IMR-90 (cell line): ENCODE data around the gene NUB1. TPM values are rescaled to one million over a fixed set of nuclear protein-coding genes. Genes with fewer than 3 reads are reported as not detected.

Experiments
- ATAC-seq: fragments of 200-7000 bp; cut with Tn5 transposase; 2 replicates; pipeline ENCODE4 v1.9.1; 2020; ENCODE audit warnings: low read depth, mild to moderate bottlenecking, moderate library complexity
- BruUV-seq: library from RNA; stranded (reverse); fragments of 400-500 nt; replicated peaks from 2 replicates; lab custom pipeline; 2021; lab: Mats Ljungman, UMichigan
- CTCF ChIA-PET: fragments of 300-600 bp; formaldehyde crosslinking; extraction: SDS; loops from one replicate; lab custom pipeline; 2021; ENCODE audit warnings: antibody characterized with exemption; lab: Yijun Ruan, JAX
- POLR2A ChIA-PET: fragments of 300-600 bp; sonication (Branson Sonifier 250); formaldehyde crosslinking; loops from one replicate; lab custom pipeline; 2022; ENCODE audit warnings: antibody characterized with exemption; ENCODE audit not compliant: unreplicated experiment; lab: Charles Lee
- DNase-seq: peaks from one replicate; pipeline ENCODE4 v3.0.0; 2013
- H2AFZ ChIP-seq: replicated peaks from 2 replicates; pipeline ENCODE3; 2013; ENCODE audit warnings: low read length, mild to moderate bottlenecking; ENCODE audit not compliant: poor library complexity
- H2AK5ac ChIP-seq: 2 replicates; pipeline ENCODE4 v1.6.1; 2013; ENCODE audit warnings: low read depth, low read length, inconsistent platforms
- H2AK9ac ChIP-seq: replicated peaks from 2 replicates; pipeline ENCODE3; 2013; ENCODE audit warnings: mild to moderate bottlenecking, low read depth, low read length, moderate library complexity; ENCODE audit not compliant: poor library complexity
- H2BK120ac ChIP-seq: 2 replicates; pipeline ENCODE4 v1.6.1; 2013; ENCODE audit warnings: low read depth, low read length, inconsistent platforms
- H2BK15ac ChIP-seq: 3 replicates; pipeline ENCODE4 v1.6.1; 2013; ENCODE audit warnings: low read depth, low read length, inconsistent platforms
- H2BK20ac ChIP-seq: 2 replicates; pipeline ENCODE4 v1.6.1; 2013; ENCODE audit warnings: low read depth, mild to moderate bottlenecking, inconsistent platforms, low read length, moderate library complexity
- H2BK5ac ChIP-seq: 2 replicates; pipeline ENCODE4 v1.6.1; 2013; ENCODE audit warnings: mild to moderate bottlenecking, low read depth, low read length, inconsistent platforms; ENCODE audit not compliant: poor library complexity, severe bottlenecking
- H3K14ac ChIP-seq: replicated peaks from 2 replicates; pipeline ENCODE4 v1.6.1; 2013; ENCODE audit warnings: low read depth, low read length, inconsistent platforms
- H3K18ac ChIP-seq: 2 replicates; pipeline ENCODE4 v1.6.1; 2013; ENCODE audit warnings: low read depth, low read length, control low read depth
- H3K23ac ChIP-seq: 2 replicates; pipeline ENCODE4 v1.6.1; 2013; ENCODE audit warnings: low read depth, low read length, inconsistent platforms
- H3K27ac ChIP-seq: 2 replicates; pipeline ENCODE4 v1.5.1; 2013; ENCODE audit warnings: mild to moderate bottlenecking, control low read depth, low read length; ENCODE audit not compliant: insufficient read depth
- H3K27me3 ChIP-seq: 2 replicates; pipeline ENCODE4 v1.6.1; 2013; ENCODE audit warnings: low read length; ENCODE audit not compliant: control insufficient read depth, insufficient read depth
- H3K36me3 ChIP-seq: 2 replicates; pipeline ENCODE4 v1.6.1; 2013; ENCODE audit warnings: low read length, mixed read lengths; ENCODE audit not compliant: control insufficient read depth, insufficient read depth
- H3K4ac ChIP-seq: 2 replicates; pipeline ENCODE4 v1.6.1; 2013; ENCODE audit warnings: low read depth, low read length, inconsistent platforms
- H3K4me1 ChIP-seq: 2 replicates; pipeline ENCODE4 v1.6.1; 2013; ENCODE audit warnings: low read length, mixed read lengths; ENCODE audit not compliant: control insufficient read depth, insufficient read depth
- H3K4me2 ChIP-seq: 2 replicates; pipeline ENCODE4 v1.6.1; 2013; ENCODE audit warnings: low read depth, mild to moderate bottlenecking, control low read depth, low read length, moderate library complexity
- H3K4me3 ChIP-seq: 2 replicates; pipeline ENCODE4 v1.5.1; 2013; ENCODE audit warnings: low read depth, mild to moderate bottlenecking, control low read depth, low read length, moderate library complexity; ENCODE audit not compliant: insufficient read depth
- H3K56ac ChIP-seq: 2 replicates; pipeline ENCODE4 v1.6.1; 2013; ENCODE audit warnings: low read length, inconsistent platforms; ENCODE audit not compliant: insufficient read depth; ENCODE audit errors: extremely low read depth
- H3K79me1 ChIP-seq, 2 experiments: 2 replicates each; pipeline ENCODE4 v1.6.1; 2013; ENCODE audit warnings: low read length in 2 of 2, inconsistent platforms in 1 of 2, low read depth in 1 of 2
- H3K9ac ChIP-seq: 2 replicates; pipeline ENCODE4 v1.6.1; 2013; ENCODE audit warnings: low read depth, low read length, control low read depth
- H3K9me1 ChIP-seq: 2 replicates; pipeline ENCODE4 v1.6.1; 2013; ENCODE audit warnings: low read length, inconsistent platforms; ENCODE audit not compliant: insufficient read depth
- H3K9me3 ChIP-seq: 2 replicates; pipeline ENCODE4 v1.6.1; 2013; ENCODE audit warnings: low read length; ENCODE audit not compliant: control insufficient read depth, insufficient read depth
- H4K20me1 ChIP-seq: 2 replicates; pipeline ENCODE4 v1.6.1; 2013; ENCODE audit warnings: low read length, inconsistent platforms; ENCODE audit not compliant: insufficient read depth
- H4K5ac ChIP-seq: 2 replicates; pipeline ENCODE4 v1.6.1; 2013; ENCODE audit warnings: mild to moderate bottlenecking, low read depth, low read length, control low read depth
- H4K8ac ChIP-seq, 2 experiments: 2 replicates each; pipeline ENCODE4 v1.6.1; 2013; ENCODE audit warnings: low read depth in 2 of 2, low read length in 2 of 2, control low read depth in 1 of 2, inconsistent platforms in 1 of 2
- H4K91ac ChIP-seq: 2 replicates; pipeline ENCODE4 v1.6.1; 2013; ENCODE audit warnings: low read depth, low read length, inconsistent platforms; ENCODE audit not compliant: insufficient read depth
- USF2 ChIP-seq: fragments of 150-350 bp; IDR thresholded peaks from 2 replicates; pipeline ENCODE4 v1.6.1; 2017; ENCODE audit warnings: mild to moderate bottlenecking, antibody characterized with exemption, low read length, low read depth
- WGBS, 2 experiments: methylation state at CpG; one replicate each; pipeline versions ENCODE4 v1.1.5 to v1.1.7; 2013; ENCODE audit warnings: missing lambda C conversion rate in 2 of 2; ENCODE audit not compliant: insufficient read length in 1 of 2; ENCODE audit errors: extremely low coverage in 2 of 2; 5-methylcytosine and 5-hydroxymethylcytosine counted together
- dilution Hi-C: fragments of 300-500 bp; cut with HindIII; formaldehyde crosslinking; loops from one replicate; pipeline ENCODE4 v1.14.3; 2018; ENCODE audit warnings: low sequenced_read_pairs; ENCODE audit not compliant: unreplicated experiment
- in situ Hi-C: fragments of 300-500 bp; cut with MboI; formaldehyde crosslinking; loops from 3 replicates; pipeline ENCODE4 v1.14.3; 2019; ENCODE audit warnings: low sequenced_read_pairs, inconsistent platforms, mixed read lengths
- intact Hi-C: fragments of 100-400 bp; cut with micrococcal nuclease; formaldehyde crosslinking; loops from 2 replicates; pipeline ENCODE4 v1.10.0; 2022
- polyA plus RNA-seq, 3 experiments: library from polyadenylated mRNA; depleted of rRNA; stranded (reverse); fragments of >200 nt; gene quantifications; 2 replicates each; pipeline ENCODE4 v1.2.3, GENCODE V29; 2012; ENCODE audit warnings: low replicate concordance in 1 of 3
- total RNA-seq: library from RNA; depleted of rRNA; stranded (reverse); fragments of >200 nt; gene quantifications from 2 replicates; pipeline ENCODE4 v1.2.3, GENCODE V29; 2012

Gene NUB1
- total and polyA plus RNA-seq, 2 of the 4 experiments (the other 2 are of a cell fraction), result 20.1 to 29.7 TPM

- Histone ChIP-seq H2AK5ac (no peak overlapping the region), H4K5ac (no peak overlapping the region), H3K9me3 (no peaks in the 10 kb centered on the region), H3K27ac (no peak overlapping the region), H3K9me1 (no peaks in the 10 kb centered on the region), H4K8ac (no peak overlapping the region), H3K18ac (no peak overlapping the region), H3K14ac (no peak overlapping the region), H3K4me3 (no peak overlapping the region), H2BK120ac (no peak overlapping the region), H3K23ac (no peak overlapping the region), H3K4me2 (no peak overlapping the region), H4K20me1 (no peaks in the 10 kb centered on the region), H3K36me3 (no peaks in the 10 kb centered on the region), H3K56ac (no peak overlapping the region), H3K79me1 (no peaks in the 10 kb centered on the region), H2BK20ac (no peak overlapping the region), H4K91ac (no peak overlapping the region), H2AK9ac (no peak overlapping the region), H2BK15ac (no peak overlapping the region), H2BK5ac (no peak overlapping the region), H3K27me3 (peaks cover 13% of the 10 kb centered on the region), H3K9ac (no peak overlapping the region), H2AFZ (no peak overlapping the region), H3K4me1 (peaks cover 5% of the 10 kb centered on the region; the same call in 1 of the 2 replicates), H3K4ac (no peak overlapping the region)
- in situ Hi-C loops, result no loop called here
- dilution Hi-C loops, result no loop called here
- TF ChIP-seq USF2, result no peak
- ChIA-PET CTCF (no interaction called here), POLR2A (no interaction called here)
- intact Hi-C loops, result no loop called here
- no TSS peak for BruUV-seq
- WGBS, 2 experiments, result 97% methylated on average over 4 of the region's 7 CpGs; no CpG with 5 or more reads in 1 of the 2 experiments
- no peak for ATAC-seq
- no peak for DNase-seq
Measured at GRCh38 chr7:151399305-151399601, 57.6 kb downstream of the NUB1 start.
